Mucosa of gallbladder (tissue), 1 donor: ENCODE data around the gene ADCY1. TPM values are rescaled to one million over a fixed set of nuclear protein-coding genes. Genes with fewer than 3 reads are reported as not detected.

ENCODE experiments used
- DNase-seq: peaks from one replicate; pipeline ENCODE4 v3.0.0-alpha.2; 2020; ENCODE audit warnings: low spot score
- total RNA-seq: library from RNA; stranded (reverse); gene quantifications from one replicate; pipeline ENCODE4 v1.2.1, GENCODE V29; 2021
- donor health status: DM: no; HTN: no; CAD: no.

ADCY1 gene
- total RNA-seq, 1 donor from 2014 or later, result 1.5 TPM

- peak; percentile 7 for DNase-seq
These were observed 76.5 kb downstream of the ADCY1 start for GRCh38 chr7:45650404-45651394.

GRCh38 chr7:45651540-45651939 lies 77.4 kb downstream of the ADCY1 start:
- no peak for DNase-seq

GRCh38 chr7:45652630-45653029 lies 78.5 kb downstream of the ADCY1 start:
- no peak for DNase-seq

GRCh38 chr7:45653209-45653907 lies 79.2 kb downstream of the ADCY1 start:
- DNase-seq, result no peak

- no peak for DNase-seq
These were observed 80.2 kb downstream of the ADCY1 start for GRCh38 chr7:45654341-45654740.

GRCh38 chr7:45655539-45655938 lies 81.4 kb downstream of the ADCY1 start:
- DNase-seq, result no peak

- DNase-seq, result no peak
These were observed 82.3 kb downstream of the ADCY1 start for GRCh38 chr7:45656431-45656830.

- no peak for DNase-seq
These were observed 83.1 kb downstream of the ADCY1 start for GRCh38 chr7:45657136-45657889.

GRCh38 chr7:45657890-45658715 lies 83.9 kb downstream of the ADCY1 start:
- no peak for DNase-seq

- DNase-seq, result no peak
These were observed 84.7 kb downstream of the ADCY1 start for GRCh38 chr7:45658716-45659495.

- DNase-seq, result no peak
These were observed 85.5 kb downstream of the ADCY1 start for GRCh38 chr7:45659496-45660139.

- DNase-seq, result no peak
These were observed 86.2 kb downstream of the ADCY1 start for GRCh38 chr7:45660201-45660900.

GRCh38 chr7:45660901-45661211 lies 86.7 kb downstream of the ADCY1 start:
- no peak for DNase-seq

GRCh38 chr7:45661302-45661995 lies 87.3 kb downstream of the ADCY1 start:
- peak; percentile 5 for DNase-seq

GRCh38 chr7:45662018-45662417 lies 87.8 kb downstream of the ADCY1 start:
- peak; percentile 9 for DNase-seq

- DNase-seq, result peak; percentile 4
These were observed 88.5 kb downstream of the ADCY1 start for GRCh38 chr7:45662540-45663166.

GRCh38 chr7:45663167-45663921 lies 89.2 kb downstream of the ADCY1 start:
- peak; percentile 12 for DNase-seq
